Stimulated activated CD4-positive, alpha-beta T cell treated with anti-CD3 and anti-CD28 coated beads, Interleukin-1b, Interleukin-23, amount 100 ng/mL, for 48 hours (primary cell): ENCODE measurements around the gene GALNT9.
"Not testable (repeated sequence)": the region's sequence is repeated elsewhere in the genome, so short reads cannot be mapped to it uniquely, and the experiment has no call there.

Experiments used
- DNase-seq: peaks from one replicate; pipeline ENCODE4 v3.0.0-alpha.2; 2020

The GALNT9 gene

DNA sequence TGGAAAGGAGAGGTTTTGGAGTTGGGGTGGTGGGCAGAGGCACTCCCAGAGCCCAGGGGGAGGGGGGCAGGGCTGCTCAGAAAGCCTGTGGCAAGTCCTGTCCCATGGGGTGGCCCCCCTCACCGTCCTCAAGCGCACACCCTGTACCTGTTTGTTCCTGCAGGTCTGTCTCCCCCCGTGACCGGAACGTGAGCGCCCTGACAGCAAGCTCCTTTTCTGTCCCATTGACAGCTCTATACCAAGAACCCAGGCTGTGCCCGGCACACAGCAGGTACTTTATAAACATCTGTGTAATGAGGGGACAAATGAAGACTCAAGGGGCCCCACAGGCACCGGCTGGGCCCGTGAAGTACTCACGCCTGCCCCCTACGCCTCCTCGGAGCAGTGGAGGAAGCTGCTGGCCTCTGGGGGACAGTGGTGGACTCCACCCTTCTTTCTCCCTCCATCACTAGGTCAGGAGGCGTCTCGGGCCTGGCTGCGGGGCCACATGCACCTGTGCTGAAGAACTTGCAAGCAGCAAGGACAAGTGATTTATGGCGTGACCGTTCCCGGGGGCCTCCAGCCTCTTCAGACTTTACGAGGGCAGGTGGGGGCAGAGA lies 65.8 kb downstream of the GALNT9 start:
- no peak for DNase-seq

DNA sequence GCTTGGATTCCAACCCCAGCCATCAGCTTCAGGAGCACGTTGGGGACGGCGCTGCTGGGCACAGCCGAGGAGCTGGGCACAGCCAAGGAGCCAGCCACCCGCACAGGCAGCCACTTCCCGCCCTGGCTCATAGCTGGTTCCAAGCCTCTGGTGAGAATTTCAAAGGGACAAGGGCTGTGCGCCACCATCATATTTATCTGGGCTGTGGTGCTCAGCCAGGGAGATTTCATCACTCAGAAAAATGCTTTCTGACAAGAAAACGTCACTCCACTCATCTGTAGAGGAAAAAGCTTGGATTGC lies 66.4 kb downstream of the GALNT9 start:
- DNase-seq = no peak

DNA sequence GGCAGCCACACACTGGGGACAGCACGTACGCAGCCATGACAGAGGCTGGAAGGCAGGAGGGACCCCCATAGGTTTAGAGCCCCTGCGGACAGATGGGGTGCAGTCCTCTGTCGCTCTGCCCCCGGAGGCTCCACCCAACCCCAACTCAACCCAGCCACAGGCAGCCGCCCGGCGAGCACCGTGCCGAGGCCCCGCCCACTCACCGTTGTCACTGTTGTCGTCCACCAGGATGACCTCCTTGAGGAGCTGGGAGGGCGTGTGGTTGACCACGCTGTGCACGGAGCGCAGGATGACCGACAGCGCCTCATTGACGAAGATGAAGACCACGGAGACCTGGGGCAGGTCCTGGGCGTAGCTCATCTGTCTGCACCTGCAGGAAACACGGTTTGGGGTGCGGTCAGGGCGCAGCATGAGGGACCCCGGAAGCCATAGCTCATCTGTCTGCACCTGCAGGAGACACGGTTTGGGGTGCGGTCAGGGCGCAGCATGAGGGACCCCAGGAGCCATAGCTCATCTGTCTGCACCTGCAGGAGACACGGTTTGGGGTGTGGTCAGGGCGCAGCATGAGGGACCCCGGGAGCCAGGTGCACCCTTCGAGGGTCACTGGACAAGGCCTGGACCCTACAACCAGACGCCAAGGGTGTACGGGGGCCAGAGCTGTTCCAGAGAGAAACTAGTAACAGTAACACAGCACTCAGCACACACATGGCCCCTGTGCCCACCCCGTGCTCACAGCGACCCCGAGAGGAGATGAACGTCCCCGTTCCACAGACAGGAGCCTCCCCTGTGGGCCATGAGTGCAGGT lies 66.9 kb downstream of the GALNT9 start:
- DNase-seq = no peak

DNA sequence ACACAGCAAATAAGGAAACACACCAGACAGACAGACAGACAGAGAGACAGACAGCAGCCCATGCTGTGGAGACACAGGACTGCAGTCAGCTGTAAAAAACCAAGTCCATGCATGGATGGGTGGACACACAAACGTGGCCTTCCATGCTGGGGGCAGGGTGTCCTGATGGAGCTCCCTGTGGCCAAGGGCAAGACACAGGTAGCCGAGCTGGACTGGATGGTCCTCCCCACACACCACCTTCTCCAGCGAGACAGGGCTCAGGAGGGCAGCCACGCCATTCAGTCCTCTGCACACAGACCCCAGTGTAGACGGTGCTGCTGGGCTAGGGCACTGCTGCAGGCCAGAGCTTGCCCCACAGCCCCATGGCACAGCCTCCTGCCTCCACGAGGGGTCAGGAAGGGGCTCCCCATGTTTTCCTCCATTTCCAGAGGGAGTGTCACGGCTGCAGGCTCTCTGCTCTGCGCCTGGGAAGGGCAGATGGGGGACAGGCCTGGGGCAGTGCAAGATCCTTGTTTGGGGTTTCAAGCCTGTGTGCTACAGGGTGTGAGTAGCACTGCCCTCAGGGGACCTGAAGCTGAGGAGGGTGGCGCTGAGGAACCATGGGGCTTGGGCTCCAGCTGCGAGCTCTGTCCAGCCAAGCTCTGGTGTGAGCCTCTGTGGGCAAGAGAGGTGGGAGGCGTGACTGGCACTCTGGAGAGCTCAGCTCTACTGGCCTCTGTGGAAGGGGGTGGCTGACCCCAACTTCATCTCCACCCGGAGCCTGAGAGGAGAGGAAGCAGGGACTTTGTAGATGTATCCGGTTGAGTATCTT lies 67.9 kb downstream of the GALNT9 start:
- DNase-seq = no peak

DNA sequence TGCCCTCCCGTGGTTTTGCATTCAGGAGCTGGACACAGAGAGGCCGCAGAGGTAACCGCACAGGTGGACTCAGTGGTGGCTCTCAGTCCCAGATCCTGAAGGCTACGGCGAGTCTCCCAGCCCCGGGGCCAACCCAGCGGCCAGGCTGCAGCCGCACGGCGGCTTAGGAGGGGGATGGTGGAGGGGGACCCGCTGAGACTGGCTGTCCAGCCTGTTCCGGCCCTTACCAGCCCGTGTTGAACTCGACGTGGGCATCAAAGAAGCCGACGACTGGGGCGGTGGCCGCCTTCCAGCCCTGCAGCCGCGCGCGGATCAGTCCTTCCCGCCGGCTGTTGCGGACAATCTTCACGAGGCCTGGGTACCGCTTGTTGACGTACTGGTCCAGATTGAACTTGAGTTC lies 68.7 kb downstream of the GALNT9 start:
- no peak for DNase-seq

DNA sequence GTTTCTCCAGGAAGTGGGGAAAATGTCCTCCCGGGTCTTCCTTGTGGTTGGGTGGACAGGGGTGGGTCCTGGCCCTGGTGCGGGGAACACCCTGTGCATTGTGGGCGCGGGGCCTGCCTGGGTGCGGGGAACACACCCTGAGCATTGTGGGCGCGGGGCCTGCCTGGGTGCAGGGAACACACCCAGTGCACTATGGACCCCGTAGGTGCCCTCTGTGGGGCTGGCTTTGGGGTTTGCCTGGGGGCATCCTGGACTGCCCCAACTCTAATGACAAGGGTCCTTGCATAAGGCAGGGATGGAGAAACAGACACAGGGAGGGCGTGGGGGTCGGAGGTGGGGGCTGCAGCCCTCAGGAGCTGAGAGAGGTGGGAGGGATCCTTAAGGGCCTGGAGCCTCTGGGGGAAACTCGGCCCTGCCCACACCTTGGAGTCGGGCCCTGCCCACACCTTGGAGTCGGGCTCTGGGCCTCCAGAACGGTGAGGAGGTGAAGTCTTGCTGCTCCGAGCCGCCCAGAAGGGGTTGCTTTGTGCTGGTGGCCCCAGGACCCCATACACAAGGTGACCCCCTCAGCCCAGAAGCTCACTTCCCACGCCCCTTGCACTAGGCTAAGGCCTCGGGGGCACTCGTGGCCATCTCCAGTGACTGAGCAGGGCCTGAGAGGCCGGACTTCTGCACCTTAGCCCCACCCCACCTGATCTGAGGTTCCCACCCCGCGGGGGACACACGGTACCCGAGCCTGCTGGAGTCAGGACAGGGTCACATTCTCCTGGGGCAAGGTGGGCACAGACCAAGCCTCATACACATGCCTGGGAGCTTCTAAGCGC lies 69.3 kb downstream of the GALNT9 start:
- no peak for DNase-seq

DNA sequence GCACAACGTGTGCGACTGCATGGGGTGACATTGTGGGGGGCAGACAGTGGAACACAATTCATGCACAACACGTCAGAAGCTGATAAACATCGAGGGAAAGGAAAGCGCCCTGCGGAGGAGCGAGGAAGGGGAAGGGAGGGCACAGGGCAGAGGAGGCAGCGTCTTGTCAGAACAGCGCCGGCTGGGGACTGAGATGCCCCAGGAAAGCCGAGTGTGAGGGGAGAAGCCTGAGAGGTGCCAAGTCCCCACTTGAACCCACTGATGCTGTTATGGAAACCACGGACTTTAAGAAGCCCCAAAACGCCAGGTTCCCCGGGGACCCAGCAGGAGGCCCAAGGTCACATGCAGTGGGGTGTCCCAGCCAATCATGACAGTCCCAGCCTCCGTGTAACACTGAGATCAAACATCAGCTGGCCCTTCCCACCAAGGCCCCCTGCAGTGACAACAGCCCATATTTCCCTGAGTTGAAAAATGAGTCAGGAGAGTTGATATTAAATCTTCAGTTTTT lies 70.0 kb downstream of the GALNT9 start:
- DNase-seq = no peak

DNA sequence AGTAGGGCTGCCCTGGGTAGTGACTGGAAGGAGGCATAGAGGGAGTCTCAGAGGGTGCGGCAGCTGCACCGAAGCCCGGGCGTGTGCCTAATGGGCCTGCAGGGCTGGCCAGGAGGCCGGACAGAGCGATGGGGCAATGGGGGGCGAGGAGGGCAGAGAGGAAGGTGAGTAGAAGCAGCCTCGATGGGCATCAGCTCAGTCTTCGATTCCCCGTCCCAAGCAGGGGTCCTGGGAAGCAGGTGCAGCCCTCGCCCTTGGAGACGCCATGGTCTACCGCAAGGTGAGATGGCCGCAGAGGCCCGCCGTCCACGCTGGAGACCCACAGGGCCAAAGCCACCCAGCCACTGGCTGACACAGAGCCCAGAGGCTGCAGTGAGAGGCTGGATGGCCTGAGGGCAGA lies 70.8 kb downstream of the GALNT9 start:
- no peak for DNase-seq

DNA sequence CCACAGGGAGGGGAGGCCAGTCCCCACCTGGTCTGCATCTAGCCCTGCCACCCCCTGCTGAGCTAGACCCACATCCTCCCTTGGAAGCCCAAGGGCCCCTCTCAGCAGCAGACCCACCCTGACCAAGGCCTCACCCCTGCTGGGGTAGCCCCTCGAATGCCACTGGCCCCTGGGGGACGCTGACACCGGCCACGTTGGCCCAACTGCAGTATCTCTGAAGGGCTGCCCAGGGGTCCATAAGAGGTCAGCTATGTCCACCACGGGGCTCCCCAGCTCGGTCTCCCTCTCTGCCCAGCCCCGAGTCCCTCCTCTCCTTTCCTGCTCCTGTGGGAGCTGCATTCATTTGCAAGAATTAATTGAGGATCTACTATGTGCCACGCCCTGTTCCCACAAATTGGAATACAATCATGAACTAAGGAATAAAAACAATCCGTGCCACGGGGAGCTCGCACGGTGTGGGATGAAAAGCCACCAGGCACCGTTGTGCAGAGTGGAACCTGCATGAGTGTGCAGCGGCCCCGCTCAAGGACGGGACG lies 71.4 kb downstream of the GALNT9 start:
- no peak for DNase-seq

DNA sequence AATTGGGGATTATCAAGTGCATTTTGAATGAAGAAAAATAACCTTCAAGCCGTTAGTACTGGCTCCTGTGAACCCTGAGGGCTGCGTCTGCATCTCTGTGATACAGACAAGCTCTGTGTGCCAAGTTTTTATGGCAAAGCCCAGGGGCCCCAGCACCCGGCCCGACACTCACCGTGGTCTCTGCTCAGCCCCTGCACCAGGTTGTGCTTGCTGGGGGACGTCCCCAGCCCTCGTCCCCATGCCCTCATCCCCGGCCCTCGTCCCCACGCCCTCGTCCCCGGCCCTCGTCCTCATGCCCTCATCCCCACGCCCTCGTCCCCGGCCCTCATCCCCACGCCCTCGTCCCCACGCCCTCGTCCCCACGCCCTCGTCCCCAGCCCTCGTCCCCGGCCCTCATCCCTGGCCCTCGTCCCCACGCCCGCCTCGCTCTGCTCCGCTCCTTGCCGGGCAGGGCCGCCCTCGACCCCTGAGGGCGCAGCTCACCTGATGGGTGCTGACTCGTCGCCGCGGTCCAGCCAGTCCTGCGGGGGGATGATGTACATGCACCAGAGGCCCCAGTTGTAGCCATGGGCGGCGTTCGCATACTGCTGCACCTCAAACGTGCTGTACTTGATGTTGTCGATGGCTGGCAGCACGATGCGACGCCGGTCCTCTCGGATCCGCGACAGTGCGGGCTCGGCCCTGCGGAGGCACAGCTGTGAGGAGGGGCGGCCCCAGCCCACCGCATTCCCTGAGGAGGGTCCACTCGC lies 72.0 kb downstream of the GALNT9 start:
- no peak for DNase-seq

DNA sequence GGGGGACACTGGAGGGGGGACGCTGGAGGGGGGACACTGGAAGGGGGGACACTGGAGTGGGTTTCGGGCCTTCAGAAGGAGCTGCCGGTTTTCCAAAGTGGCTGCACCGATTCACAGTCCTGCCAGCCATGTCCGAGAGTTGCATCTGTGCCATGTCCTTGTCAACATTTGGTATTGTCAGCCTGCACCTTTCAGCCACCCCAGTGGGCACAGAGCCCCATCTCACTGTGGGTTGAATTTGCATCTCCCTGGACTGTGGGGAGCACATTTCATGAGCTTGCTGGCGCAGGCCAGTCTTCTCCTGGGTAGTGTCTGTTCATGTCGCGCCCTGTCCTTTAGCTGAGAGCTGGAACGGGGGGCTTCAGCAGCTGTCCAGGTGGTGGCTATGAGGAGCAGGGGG lies 72.7 kb downstream of the GALNT9 start:
- DNase-seq = no peak

DNA sequence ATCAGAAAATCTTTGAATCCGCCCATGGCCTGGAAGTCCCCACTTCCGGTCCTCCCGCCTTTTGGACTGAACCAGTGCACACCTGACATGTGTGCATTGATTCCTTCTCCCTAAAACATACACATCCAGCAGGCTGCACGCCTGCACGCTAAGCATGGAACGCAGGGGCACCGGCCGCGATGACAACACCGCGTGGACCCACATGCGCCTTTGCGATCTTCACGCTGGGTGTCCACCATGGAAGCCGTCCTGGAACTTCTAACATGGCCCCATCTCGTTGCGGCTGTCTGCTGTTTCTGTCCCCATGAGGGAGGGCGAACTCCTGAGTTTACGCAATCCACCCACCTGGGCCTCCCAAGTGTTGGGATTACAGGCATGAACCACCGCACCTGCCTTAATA lies 73.7 kb downstream of the GALNT9 start:
- no peak for DNase-seq

DNA sequence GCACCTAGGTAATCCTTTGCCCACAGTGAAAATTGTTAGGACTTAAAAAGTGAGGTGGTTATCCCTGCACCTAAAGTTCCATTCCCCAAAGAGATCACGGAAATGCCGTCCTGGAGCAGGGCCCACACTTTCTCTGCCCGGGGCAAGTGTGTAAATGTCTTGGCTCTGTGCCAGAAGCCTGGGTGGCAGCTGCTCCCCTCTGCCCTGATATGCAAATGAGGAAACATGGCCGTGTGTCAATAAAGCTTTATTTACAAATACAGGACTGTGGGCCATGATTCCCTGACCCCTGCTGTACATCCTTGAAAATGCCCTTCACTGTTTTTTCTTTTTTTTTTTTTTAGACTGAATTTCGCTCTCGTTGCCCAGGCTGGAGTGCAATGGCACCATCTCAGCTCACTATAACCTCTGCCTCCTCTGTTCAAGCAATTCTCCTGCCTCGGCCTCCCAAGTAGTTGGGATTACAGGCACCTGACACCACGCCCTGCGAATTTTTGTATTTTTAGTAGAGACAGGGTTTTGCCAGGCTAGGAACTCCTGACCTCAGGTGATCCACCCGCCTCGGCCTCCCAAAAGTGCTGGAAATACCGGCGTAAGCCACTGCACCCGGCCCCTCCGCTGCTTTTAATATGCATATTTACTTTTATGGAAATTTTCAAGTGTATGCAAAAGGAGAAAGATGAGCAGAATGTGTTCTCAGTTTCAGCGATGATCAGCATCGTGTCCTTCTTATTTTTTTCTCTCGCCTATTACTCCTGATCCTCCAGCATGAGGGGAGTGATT lies 75.5 kb downstream of the GALNT9 start:
- DNase-seq = no peak

DNA sequence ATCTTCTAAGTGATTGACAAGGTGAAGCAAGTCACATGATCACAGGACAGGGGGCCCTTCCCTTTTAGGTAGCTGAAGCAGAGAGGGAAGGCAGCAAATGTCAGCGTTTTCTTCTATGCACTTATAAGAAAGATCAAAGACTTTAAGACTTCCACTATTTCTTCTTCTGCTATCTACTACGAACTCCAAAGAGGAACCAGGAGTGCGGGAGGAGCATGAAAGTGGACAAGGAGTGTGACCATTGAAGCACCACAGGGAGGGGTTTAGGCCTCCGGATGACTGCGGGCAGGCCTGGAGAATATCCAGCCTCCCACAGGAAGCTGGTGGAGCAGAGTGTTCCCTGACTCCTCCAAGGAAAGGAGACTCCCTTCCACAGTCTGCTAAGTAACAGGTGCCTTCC lies 76.4 kb downstream of the GALNT9 start:
- DNase-seq = not testable (repeated sequence)

DNA sequence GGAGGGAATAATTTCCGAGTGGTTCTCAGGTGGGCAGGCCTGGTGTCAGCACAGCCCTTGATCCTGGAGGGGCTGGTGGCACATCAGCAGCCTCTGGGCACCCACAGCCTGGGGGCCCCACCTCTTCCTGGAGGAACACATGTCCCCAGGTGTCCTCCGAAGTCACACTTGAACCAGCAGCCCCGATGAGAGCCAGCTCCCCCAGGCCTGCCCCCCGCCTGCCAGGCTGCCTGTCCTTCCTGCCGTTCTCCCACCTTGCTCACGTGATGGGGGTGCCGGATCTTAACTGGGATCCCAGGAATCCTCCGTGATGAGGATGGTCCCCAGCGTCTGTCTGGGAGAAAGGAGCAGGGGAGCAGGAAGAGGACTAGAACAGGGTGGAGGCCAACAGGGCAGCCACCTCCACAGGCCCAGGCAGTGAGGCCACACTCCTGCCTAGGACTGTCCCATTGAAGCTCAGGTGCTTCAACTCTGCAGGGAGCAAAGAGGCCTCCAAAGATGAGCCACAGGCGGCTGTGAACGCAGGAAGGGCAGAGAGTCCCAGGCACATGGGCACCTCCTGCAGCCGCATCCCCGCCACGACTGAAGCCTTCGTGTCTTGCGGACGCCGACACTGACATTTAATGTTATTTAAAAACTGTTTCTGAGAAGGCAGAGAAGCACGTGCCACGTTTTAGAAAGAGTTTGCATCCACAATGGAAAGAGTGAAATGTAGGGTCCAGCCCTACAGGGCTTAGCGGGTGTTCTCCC lies 77.5 kb downstream of the GALNT9 start:
- DNase-seq = no peak

DNA sequence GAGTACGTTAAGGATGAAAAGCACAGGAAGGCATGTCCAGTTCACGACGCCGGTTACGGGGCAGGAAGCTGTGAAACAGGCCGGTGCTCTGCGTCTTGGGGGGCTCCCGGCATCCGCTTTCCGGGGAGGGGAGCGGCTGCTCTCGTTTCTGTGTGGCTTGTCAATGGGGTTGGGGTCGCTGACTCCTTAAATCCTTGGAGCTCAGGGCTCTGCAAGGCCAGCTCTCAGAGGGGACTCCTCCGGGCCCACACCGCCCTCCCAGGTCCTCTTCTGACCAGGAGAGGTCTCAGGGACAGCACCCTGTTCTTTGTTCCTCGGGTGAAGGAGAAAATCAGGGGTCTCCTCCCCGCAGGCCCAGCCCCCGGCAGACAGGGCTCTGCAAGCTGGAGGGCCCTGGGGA lies 78.1 kb downstream of the GALNT9 start:
- DNase-seq = no peak

DNA sequence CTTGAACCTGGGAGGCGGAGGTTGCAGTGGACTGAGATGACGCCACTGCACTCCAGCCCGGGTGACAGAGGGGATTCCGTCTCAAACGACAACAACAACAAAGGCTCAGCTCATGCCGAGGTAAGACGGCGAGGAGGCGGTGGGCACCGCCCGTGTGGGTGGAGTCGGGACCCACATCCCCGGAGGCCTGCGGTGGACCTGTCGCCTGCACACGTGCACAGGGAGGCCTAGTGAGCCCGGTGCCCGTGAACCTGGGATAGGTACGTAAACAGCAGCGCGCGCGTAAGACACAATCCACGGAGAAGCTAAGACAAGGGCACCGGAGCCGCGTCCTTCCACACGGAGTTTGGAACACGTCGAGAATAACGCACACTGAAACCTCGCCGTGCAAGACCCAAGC lies 78.7 kb downstream of the GALNT9 start:
- no peak for DNase-seq

DNA sequence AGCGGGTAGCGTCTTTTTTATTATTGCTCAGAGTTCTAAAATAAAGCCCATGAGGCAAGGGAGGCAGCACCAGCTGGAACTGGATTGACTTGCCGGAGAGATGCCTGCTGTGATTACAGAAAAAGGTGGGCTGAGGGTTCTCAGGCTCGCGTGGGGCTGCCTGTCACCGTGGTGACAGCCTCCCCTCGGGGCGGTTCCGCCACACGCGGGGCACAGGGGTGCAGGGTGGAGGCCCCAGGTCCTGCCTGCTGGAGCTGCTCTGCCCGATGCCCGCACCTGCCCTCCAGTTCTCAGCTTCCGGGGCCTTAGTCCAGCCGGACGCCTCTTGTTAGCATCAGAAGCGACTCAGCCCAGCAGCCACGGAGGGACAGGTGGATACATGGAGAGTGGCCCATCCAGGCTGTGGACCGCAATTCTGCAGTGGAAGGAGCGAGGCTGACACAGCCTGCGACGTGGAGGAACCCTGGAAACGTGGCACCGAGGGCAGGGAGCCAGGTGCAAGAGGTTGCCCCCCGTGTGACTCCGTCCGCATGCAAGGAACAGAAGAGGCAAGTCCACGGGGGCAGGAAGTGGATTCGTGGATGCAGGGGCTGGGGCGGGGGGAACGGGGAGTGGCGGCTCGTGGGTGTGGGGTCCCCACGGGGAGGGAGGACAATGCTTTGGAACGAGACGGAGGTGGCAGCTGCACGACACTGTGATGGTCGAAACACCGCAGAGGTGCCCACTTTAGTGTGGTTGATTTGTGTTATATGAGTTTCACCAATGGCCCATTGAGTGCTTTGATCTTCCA lies 79.5 kb downstream of the GALNT9 start:
- no peak for DNase-seq

DNA sequence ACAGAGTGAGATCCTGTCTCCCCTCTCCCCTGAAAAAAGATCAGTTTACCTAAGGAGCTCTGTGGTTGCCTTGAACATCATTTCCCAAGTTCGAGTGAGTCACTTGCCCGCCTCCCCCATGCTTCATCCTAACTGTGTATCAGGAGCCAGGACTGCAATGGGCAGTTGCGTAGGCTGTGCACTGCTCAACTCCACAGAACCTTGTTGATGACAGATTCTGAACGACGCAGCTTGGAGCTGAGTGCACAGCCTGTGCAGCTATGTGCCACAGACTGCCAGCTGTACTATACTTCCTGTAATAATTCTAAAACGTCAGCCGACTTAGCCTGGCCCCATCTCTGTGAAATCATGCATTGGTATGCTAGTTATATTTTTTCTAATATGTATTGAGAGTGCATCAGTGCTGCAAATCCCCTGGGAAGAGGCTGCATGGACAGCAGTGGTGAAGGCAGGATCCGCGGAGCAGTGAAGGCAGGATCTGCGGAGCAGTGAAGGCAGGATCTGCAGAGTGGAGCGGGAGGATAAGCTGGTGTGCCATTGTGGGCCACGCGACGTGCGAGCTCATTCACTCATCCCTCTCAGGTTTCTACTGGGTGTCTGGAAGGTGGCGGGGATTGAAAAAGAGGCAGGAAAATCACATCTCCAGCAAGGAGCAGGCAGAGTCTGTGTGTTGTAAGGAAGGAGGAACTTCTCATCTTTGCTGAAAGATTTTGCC lies 80.8 kb downstream of the GALNT9 start:
- DNase-seq = no peak
